ENCODE data around the gene RCBTB2.

DNA sequence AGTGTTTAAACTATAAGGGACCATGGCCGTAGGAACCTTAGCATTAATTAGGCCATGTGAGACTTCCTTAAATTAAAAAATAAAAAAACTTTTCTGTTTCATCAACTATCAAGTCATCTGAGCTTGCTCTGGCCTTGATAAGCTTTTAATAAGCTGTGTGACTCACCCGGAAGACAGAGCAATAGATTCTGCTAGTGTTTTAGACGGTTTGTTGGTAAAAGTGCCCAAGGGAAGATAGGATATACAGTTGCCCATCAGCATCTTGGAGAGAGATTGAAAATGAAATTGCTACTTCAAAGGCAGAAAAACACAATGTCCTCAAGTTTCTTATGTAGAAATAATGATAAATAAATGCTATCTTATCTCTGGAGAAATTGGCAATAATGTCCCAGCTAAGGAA is 31.2 kb upstream of the RCBTB2 start:
- TF ChIP-seq EZH2 (IDR thresholded peaks at IDR 0.05; ENCODE audit: insufficient read depth, poor library complexity, severe bottlenecking) (no peak), EZH2phosphoT487 (IDR thresholded peaks at IDR 0.05; ENCODE audit: insufficient read depth, low read depth) (no peak)

Data from GM23248 (cell line).